Fibroblast of lung (primary cell): ENCODE data around the gene ZNF541.

ENCODE experiments used
- CTCF ChIP-seq, 2 donors: IDR thresholded peaks in 1 of 2; conservative IDR thresholded peaks in 1 of 2; 1 replicate in 1 of 2; 2 replicates in 1 of 2; pipeline ENCODE4 v1.5.1; 2011 to 2012; ENCODE audit warnings: low read length in 2 of 2, control low read depth in 1 of 2, inconsistent platforms in 1 of 2, low read depth in 1 of 2, mild to moderate bottlenecking in 1 of 2
- EZH2 ChIP-seq: IDR thresholded peaks from 2 replicates; pipeline ENCODE4 v1.5.1; 2012; ENCODE audit warnings: low read length, control low read depth, mild to moderate bottlenecking; ENCODE audit errors: missing control alignments

- TF ChIP-seq CTCF (conservative IDR thresholded peaks at IDR 0.05 in 1 of 2, IDR thresholded peaks at IDR 0.05 in 1 of 2; ENCODE audit: low read depth in 1 of 2, low read length in 2 of 2) (no peak), EZH2 (no peak)
These were observed 38.3 kb downstream of the ZNF541 start for GRCh38 chr19:47534628-47535027.
